H9 (cell line): ENCODE measurements around the gene ETV2. TPM values are rescaled to one million over a fixed set of nuclear protein-coding genes. Genes with fewer than 3 reads are reported as not detected.

Source experiments
- DNase-seq: peaks from one replicate; pipeline ENCODE4 v3.0.0-alpha.2; 2017
- H2AFZ ChIP-seq: one replicate; pipeline ENCODE4 v1.6.1; 2013; ENCODE audit warnings: mild to moderate bottlenecking, low read length, control low read depth, moderate library complexity
- H2AK5ac ChIP-seq: 2 replicates; pipeline ENCODE4 v1.6.1; 2013; ENCODE audit warnings: low read length, control low read depth, mixed read lengths; ENCODE audit not compliant: insufficient read length
- H2BK120ac ChIP-seq: one replicate; pipeline ENCODE4 v1.6.1; 2013; ENCODE audit warnings: low read depth, mild to moderate bottlenecking, low read length, control low read depth, inconsistent platforms; ENCODE audit not compliant: poor library complexity, severe bottlenecking
- H2BK12ac ChIP-seq: 2 replicates; pipeline ENCODE4 v1.6.1; 2013; ENCODE audit warnings: low read length, control low read depth, mixed read lengths, low read depth; ENCODE audit not compliant: insufficient read length
- H2BK15ac ChIP-seq: 2 replicates; pipeline ENCODE4 v1.6.1; 2013; ENCODE audit warnings: low read depth, low read length, control low read depth
- H2BK20ac ChIP-seq: one replicate; pipeline ENCODE4 v1.6.1; 2013; ENCODE audit warnings: low read depth, mild to moderate bottlenecking, low read length, control low read depth, inconsistent platforms; ENCODE audit not compliant: poor library complexity, severe bottlenecking
- H2BK5ac ChIP-seq: 2 replicates; pipeline ENCODE4 v1.6.1; 2013; ENCODE audit warnings: low read length, control low read depth, mixed read lengths; ENCODE audit not compliant: insufficient read length
- H3K14ac ChIP-seq: 2 replicates; pipeline ENCODE4 v1.6.1; 2013; ENCODE audit warnings: low read length, control low read depth; ENCODE audit not compliant: insufficient read depth
- H3K18ac ChIP-seq: 2 replicates; pipeline ENCODE4 v1.6.1; 2013; ENCODE audit warnings: low read depth, mild to moderate bottlenecking, mixed read lengths, low read length, control low read depth; ENCODE audit not compliant: insufficient read length
- H3K23ac ChIP-seq: 2 replicates; pipeline ENCODE4 v1.6.1; 2013; ENCODE audit warnings: low read length, control low read depth, mixed read lengths, low read depth; ENCODE audit not compliant: insufficient read length
- H3K23me2 ChIP-seq: 2 replicates; pipeline ENCODE4 v1.6.1; 2013; ENCODE audit warnings: low read depth, mild to moderate bottlenecking, mixed read lengths, low read length, control low read depth; ENCODE audit not compliant: insufficient read length, poor library complexity, severe bottlenecking
- H3K27ac ChIP-seq: 2 replicates; pipeline ENCODE4 v1.5.1; 2013; ENCODE audit warnings: low read length, control low read depth, mixed read lengths, low read depth; ENCODE audit not compliant: insufficient read length
- H3K27me3 ChIP-seq: 2 replicates; pipeline ENCODE4 v1.6.1; 2013; ENCODE audit warnings: low read length, control low read depth, inconsistent platforms; ENCODE audit not compliant: insufficient read depth
- H3K4ac ChIP-seq: 2 replicates; pipeline ENCODE4 v1.6.1; 2013; ENCODE audit warnings: low read depth, mild to moderate bottlenecking, control low read depth, inconsistent platforms, low read length, moderate library complexity
- H3K4me1 ChIP-seq: 2 replicates; pipeline ENCODE4 v1.6.1; 2013; ENCODE audit warnings: low read length, control low read depth, inconsistent platforms; ENCODE audit not compliant: insufficient read depth
- H3K4me2 ChIP-seq: 2 replicates; pipeline ENCODE4 v1.6.1; 2013; ENCODE audit warnings: low read length, control low read depth, mixed read lengths; ENCODE audit not compliant: insufficient read length, insufficient read depth
- H3K56ac ChIP-seq: 2 replicates; pipeline ENCODE4 v1.6.1; 2013; ENCODE audit warnings: low read depth, mild to moderate bottlenecking, mixed read lengths, low read length, control low read depth; ENCODE audit not compliant: insufficient read length
- H3K79me1 ChIP-seq: 2 replicates; pipeline ENCODE4 v1.6.1; 2013; ENCODE audit warnings: low read depth, mild to moderate bottlenecking, moderate library complexity, low read length, control low read depth, inconsistent platforms; ENCODE audit not compliant: insufficient read depth, poor library complexity, severe bottlenecking
- H3K79me2 ChIP-seq: 2 replicates; pipeline ENCODE4 v1.6.1; 2013; ENCODE audit warnings: low read length, control low read depth, inconsistent platforms; ENCODE audit not compliant: insufficient read depth
- H3K9ac ChIP-seq: 2 replicates; pipeline ENCODE4 v1.6.1; 2013; ENCODE audit warnings: low read length, control low read depth, mixed read lengths; ENCODE audit not compliant: insufficient read length; ENCODE audit errors: extremely low read depth
- H3K9me3 ChIP-seq: one replicate; pipeline ENCODE4 v1.6.1; 2013; ENCODE audit warnings: low read depth, low read length, inconsistent platforms; ENCODE audit not compliant: control insufficient read depth
- H3T11ph ChIP-seq: one replicate; pipeline ENCODE4 v1.6.1; 2013; ENCODE audit warnings: mild to moderate bottlenecking, low read length, control low read depth, inconsistent platforms
- H4K20me1 ChIP-seq: one replicate; pipeline ENCODE4 v1.6.1; 2013; ENCODE audit not compliant: control insufficient read depth, insufficient read length, insufficient read depth
- H4K5ac ChIP-seq: 2 replicates; pipeline ENCODE4 v1.6.1; 2013; ENCODE audit warnings: low read depth, mild to moderate bottlenecking, mixed read lengths, low read length, control low read depth; ENCODE audit not compliant: insufficient read length
- H4K8ac ChIP-seq: replicated peaks from 2 replicates; pipeline ENCODE4 v1.6.1; 2013; ENCODE audit warnings: low read length, control low read depth, mixed read lengths, low read depth; ENCODE audit not compliant: insufficient read length
- H4K91ac ChIP-seq: 2 replicates; pipeline ENCODE4 v1.6.1; 2013; ENCODE audit warnings: low read depth, mild to moderate bottlenecking, moderate library complexity, mixed read lengths, low read length, control low read depth; ENCODE audit not compliant: insufficient read length
- H3K27ac Mint-ChIP-seq, 3 experiments: 2 replicates in 2 of 3; 3 replicates in 1 of 3; pipeline ENCODE4 v1.8.0; 2020 to 2021; ENCODE audit warnings: mixed read lengths in 3 of 3, mild to moderate bottlenecking in 1 of 3, moderate library complexity in 1 of 3
- H3K27me3 Mint-ChIP-seq: 2 replicates; pipeline ENCODE4 v1.8.0; 2021; ENCODE audit warnings: low read depth, mild to moderate bottlenecking, moderate library complexity, mixed read lengths
- H3K36me3 Mint-ChIP-seq, 3 experiments: 2 replicates in 2 of 3; 3 replicates in 1 of 3; pipeline ENCODE4 v1.8.0; 2020 to 2021; ENCODE audit warnings: low read depth in 3 of 3, mixed read lengths in 3 of 3; ENCODE audit not compliant: insufficient read depth in 1 of 3
- H3K4me1 Mint-ChIP-seq, 2 experiments: 2 replicates each; pipeline ENCODE4 v1.8.0; 2020; ENCODE audit warnings: mixed read lengths in 2 of 2
- H3K4me3 Mint-ChIP-seq, 2 experiments: 2 replicates in 1 of 2; 3 replicates in 1 of 2; pipeline ENCODE4 v1.8.0; 2020 to 2021; ENCODE audit warnings: mild to moderate bottlenecking in 2 of 2, mixed read lengths in 2 of 2, moderate library complexity in 1 of 2
- H3K9me3 Mint-ChIP-seq, 2 experiments: 2 replicates in 1 of 2; 3 replicates in 1 of 2; pipeline ENCODE4 v1.8.0; 2020; ENCODE audit warnings: mild to moderate bottlenecking in 2 of 2, mixed read lengths in 2 of 2, moderate library complexity in 1 of 2
- CTCF ChIP-seq: fragments of 200-600 bp; sonication (generic); conservative IDR thresholded peaks from 3 replicates; pipeline ENCODE4 v1.8.0; 2021; ENCODE audit warnings: antibody characterized with exemption, mild to moderate bottlenecking
- WGBS: extraction: QIAGEN DNeasy Blood & Tissue Kit; methylation state at CpG from one replicate; pipeline ENCODE4 v1.1.7; 2013; ENCODE audit warnings: missing lambda C conversion rate, low lambda C conversion rate, mixed read lengths; ENCODE audit not compliant: insufficient read length; ENCODE audit errors: extremely low coverage; 5-methylcytosine and 5-hydroxymethylcytosine counted together
- total RNA-seq: library from RNA; stranded (reverse); gene quantifications from 2 replicates; pipeline ENCODE4 v1.2.1, GENCODE V29; 2021

The ETV2 gene
- total RNA-seq, 1 experiment from 2014 or later: 1.9 TPM

- Histone ChIP-seq H3K14ac (no peak overlapping the region), H2AK5ac (no peak overlapping the region), H3K23ac (no peak overlapping the region), H2BK20ac (no peak overlapping the region), H4K91ac (no peak overlapping the region), H3K4ac (no peak overlapping the region), H4K20me1 (no peaks in the 10 kb centered on the region), H3K18ac (no peak overlapping the region), H3K9me3 (no peaks in the 10 kb centered on the region), H2BK120ac (no peak overlapping the region), H2BK15ac (no peak overlapping the region), H3K27ac (no peak overlapping the region), H3K56ac (no peak overlapping the region), H2BK12ac (no peak overlapping the region), H3K79me1 (no peaks in the 10 kb centered on the region), H3K23me2 (peaks cover 3% of the 10 kb centered on the region), H3K79me2 (no peaks in the 10 kb centered on the region; the same call in 1 of the 2 replicates), H4K8ac (no peak overlapping the region), H3K4me2 (no peak overlapping the region), H3K27me3 (no peaks in the 10 kb centered on the region), H4K5ac (no peak overlapping the region), H3K9ac (no peak overlapping the region), H3T11ph (no peak overlapping the region), H2AFZ (no peak overlapping the region), H2BK5ac (no peak overlapping the region), H3K4me1 (peaks cover 2% of the 10 kb centered on the region; the same call in 1 of the 2 replicates)
- no peak for DNase-seq
- no peak overlapping the region for H3K27ac Mint-ChIP-seq
- peaks cover under 1% of the 10 kb centered on the region; the same call in 1 of the 2 replicates for H3K27me3 Mint-ChIP-seq
- peaks cover 1 to 5% of the 10 kb centered on the region in 2 experiments for H3K4me1 Mint-ChIP-seq
- no peak for TF ChIP-seq CTCF
- WGBS: no CpG with 5 or more reads among the region's 29 CpGs
- no peak overlapping the region for H3K4me3 Mint-ChIP-seq
- no peaks in the 10 kb centered on the region for H3K9me3 Mint-ChIP-seq
- peaks cover 33 to 76% (median 62%) of the 10 kb centered on the region in 3 experiments for H3K36me3 Mint-ChIP-seq
Measured at GRCh38 chr19:35633727-35634440, 7.7 kb upstream of the ETV2 start.
